Activated gamma-delta T cell (primary cell): ENCODE results near the gene LHFPL4.

ENCODE experiments used
- DNase-seq: peaks from one replicate; lab custom pipeline; 2025; lab: John Stamatoyannopoulos, UW

Gene LHFPL4

GRCh38 chr3:9473496-9474065, 80.0 kb downstream of the LHFPL4 start:
- no peak for DNase-seq

GRCh38 chr3:9469986-9470385, 83.6 kb downstream of the LHFPL4 start:
- no peak for DNase-seq

GRCh38 chr3:9468460-9468859, 85.2 kb downstream of the LHFPL4 start:
- no peak for DNase-seq

- no peak for DNase-seq
Measured at GRCh38 chr3:9467451-9467850, 86.2 kb downstream of the LHFPL4 start.

- DNase-seq = no peak
Measured at GRCh38 chr3:9455596-9456131, 98.0 kb downstream of the LHFPL4 start.

GRCh38 chr3:9452417-9452816, 101.2 kb downstream of the LHFPL4 start:
- DNase-seq = no peak

GRCh38 chr3:9450991-9451390, 102.6 kb downstream of the LHFPL4 start:
- DNase-seq = no peak

GRCh38 chr3:9450126-9450525, 103.5 kb downstream of the LHFPL4 start:
- DNase-seq = no peak

- DNase-seq = no peak
Measured at GRCh38 chr3:9448643-9449042, 105.0 kb downstream of the LHFPL4 start.
